Osteoblast (primary cell): Measurements from ENCODE around the gene RHBDD3. TPM values are rescaled to one million over a fixed set of nuclear protein-coding genes. Genes with fewer than 3 reads are reported as not detected.
A peak's percentile ranks its signal among the peaks of the same experiment; 100 is the strongest.

Source experiments
- DNase-seq: peaks from one replicate; pipeline ENCODE4 v3.0.0; 2011; ENCODE audit warnings: low spot score, mixed read lengths; ENCODE audit not compliant: insufficient read length; ENCODE audit errors: missing footprints
- H2AFZ ChIP-seq: 2 replicates; pipeline ENCODE4 v1.6.0; 2011; ENCODE audit warnings: mild to moderate bottlenecking, low read length
- H3K27ac ChIP-seq: 2 replicates; pipeline ENCODE4 v1.5.1; 2011; ENCODE audit warnings: mild to moderate bottlenecking, low read depth, low read length, moderate library complexity
- H3K27me3 ChIP-seq: 2 replicates; pipeline ENCODE4 v1.6.0; 2012; ENCODE audit warnings: mild to moderate bottlenecking, control low read depth, inconsistent platforms, low read length, moderate library complexity; ENCODE audit not compliant: insufficient read depth
- H3K36me3 ChIP-seq: 2 replicates; pipeline ENCODE4 v1.5.1; 2011; ENCODE audit warnings: mild to moderate bottlenecking, low read length, control low read depth, moderate library complexity; ENCODE audit not compliant: insufficient read depth
- H3K4me1 ChIP-seq: 2 replicates; pipeline ENCODE4 v1.5.1; 2011; ENCODE audit warnings: mild to moderate bottlenecking, low read length, control low read depth, moderate library complexity; ENCODE audit not compliant: insufficient read depth
- H3K4me2 ChIP-seq: 2 replicates; pipeline ENCODE4 v1.6.0; 2011; ENCODE audit warnings: mild to moderate bottlenecking, low read length; ENCODE audit not compliant: insufficient read depth
- H3K4me3 ChIP-seq: fragments of 200-600 bp; sonication (generic); 3 replicates; pipeline ENCODE4 v1.5.1; 2012; ENCODE audit warnings: mild to moderate bottlenecking, low read length, inconsistent platforms; ENCODE audit not compliant: insufficient read depth
- H3K79me2 ChIP-seq: 2 replicates; pipeline ENCODE4 v1.6.0; 2012; ENCODE audit warnings: mild to moderate bottlenecking, low read length, control low read depth, inconsistent platforms; ENCODE audit not compliant: insufficient read depth
- H3K9me3 ChIP-seq: 2 replicates; pipeline ENCODE4 v1.5.1; 2011; ENCODE audit warnings: low read depth, low read length, control low read depth
- H4K20me1 ChIP-seq: 2 replicates; pipeline ENCODE4 v1.6.0; 2012; ENCODE audit warnings: mild to moderate bottlenecking, low read length, control low read depth; ENCODE audit not compliant: insufficient read depth
- total RNA-seq: library from RNA; depleted of rRNA; stranded (reverse); fragments of >200 nt; gene quantifications from 2 replicates; pipeline ENCODE4 v1.2.3, GENCODE V29; 2012
- TF ChIP-seq, protein P1 (sequence below): IDR thresholded peaks from 2 replicates; pipeline ENCODE4 v1.5.1; 2011; ENCODE audit warnings: mild to moderate bottlenecking, low read depth, low read length, moderate library complexity; ENCODE audit errors: extremely low read depth

The RHBDD3 gene
- total RNA-seq, 1 donor, result 25.0 TPM

GRCh38 chr22:29299136-29299900 lies 31.5 kb upstream of the RHBDD3 start:
- Histone ChIP-seq H3K9me3 (no peaks in the 10 kb centered on the region), H3K4me3 (no peak overlapping the region), H3K27me3 (no peaks in the 10 kb centered on the region), H3K36me3 (peaks cover 66% of the 10 kb centered on the region), H3K4me1 (no peaks in the 10 kb centered on the region), H3K27ac (no peak overlapping the region), H4K20me1 (peaks cover 37% of the 10 kb centered on the region), H2AFZ (no peak overlapping the region), H3K79me2 (peaks cover 3% of the 10 kb centered on the region), H3K4me2 (no peak overlapping the region)
- peak; percentile 23 for DNase-seq
- TF ChIP-seq, protein P1, sequence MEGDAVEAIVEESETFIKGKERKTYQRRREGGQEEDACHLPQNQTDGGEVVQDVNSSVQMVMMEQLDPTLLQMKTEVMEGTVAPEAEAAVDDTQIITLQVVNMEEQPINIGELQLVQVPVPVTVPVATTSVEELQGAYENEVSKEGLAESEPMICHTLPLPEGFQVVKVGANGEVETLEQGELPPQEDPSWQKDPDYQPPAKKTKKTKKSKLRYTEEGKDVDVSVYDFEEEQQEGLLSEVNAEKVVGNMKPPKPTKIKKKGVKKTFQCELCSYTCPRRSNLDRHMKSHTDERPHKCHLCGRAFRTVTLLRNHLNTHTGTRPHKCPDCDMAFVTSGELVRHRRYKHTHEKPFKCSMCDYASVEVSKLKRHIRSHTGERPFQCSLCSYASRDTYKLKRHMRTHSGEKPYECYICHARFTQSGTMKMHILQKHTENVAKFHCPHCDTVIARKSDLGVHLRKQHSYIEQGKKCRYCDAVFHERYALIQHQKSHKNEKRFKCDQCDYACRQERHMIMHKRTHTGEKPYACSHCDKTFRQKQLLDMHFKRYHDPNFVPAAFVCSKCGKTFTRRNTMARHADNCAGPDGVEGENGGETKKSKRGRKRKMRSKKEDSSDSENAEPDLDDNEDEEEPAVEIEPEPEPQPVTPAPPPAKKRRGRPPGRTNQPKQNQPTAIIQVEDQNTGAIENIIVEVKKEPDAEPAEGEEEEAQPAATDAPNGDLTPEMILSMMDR, result no peak

GRCh38 chr22:29298641-29299040 lies 30.9 kb upstream of the RHBDD3 start:
- Histone ChIP-seq H3K4me2 (no peak overlapping the region), H3K79me2 (peaks cover 3% of the 10 kb centered on the region), H3K9me3 (no peaks in the 10 kb centered on the region), H3K27me3 (no peaks in the 10 kb centered on the region), H3K27ac (no peak overlapping the region), H3K36me3 (peaks cover 72% of the 10 kb centered on the region), H3K4me3 (no peak overlapping the region), H4K20me1 (peaks cover 37% of the 10 kb centered on the region), H3K4me1 (no peaks in the 10 kb centered on the region), H2AFZ (no peak overlapping the region)
- TF ChIP-seq, protein P1, result no peak
- DNase-seq, result no peak

- Histone ChIP-seq H3K4me1 (no peaks in the 10 kb centered on the region), H4K20me1 (peaks cover 19% of the 10 kb centered on the region), H3K27ac (no peak overlapping the region), H3K27me3 (no peaks in the 10 kb centered on the region), H3K4me2 (no peak overlapping the region), H3K4me3 (no peak overlapping the region), H3K36me3 (peaks cover 98% of the 10 kb centered on the region), H3K9me3 (no peaks in the 10 kb centered on the region), H3K79me2 (peaks cover 50% of the 10 kb centered on the region), H2AFZ (no peak overlapping the region)
- DNase-seq, result no peak
- TF ChIP-seq, protein P1, result no peak
Measured at GRCh38 chr22:29292379-29292778, 24.6 kb upstream of the RHBDD3 start.

DNA sequence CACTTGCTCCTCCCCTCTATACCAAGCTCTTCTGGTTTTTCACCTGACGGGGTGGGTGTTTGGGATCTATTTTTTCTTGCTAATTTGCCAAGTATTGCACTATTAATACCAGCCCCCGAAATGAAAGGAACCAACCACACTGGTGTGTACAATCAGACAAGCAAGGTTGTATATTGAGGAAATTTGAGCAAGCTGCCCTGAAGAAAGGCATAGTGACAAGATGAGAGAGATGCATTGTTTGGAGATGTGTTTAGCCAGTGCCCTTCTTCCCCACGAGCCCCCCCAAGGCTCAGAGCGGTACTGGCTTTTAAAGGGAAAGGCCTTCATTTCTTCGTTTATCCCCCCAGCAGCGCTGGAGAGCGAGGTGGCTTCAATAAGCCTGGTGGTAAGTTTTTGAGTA lies 23.4 kb upstream of the RHBDD3 start:
- no peak overlapping the region for H3K27ac ChIP-seq
- no peak overlapping the region for H2AFZ ChIP-seq
- peaks cover 58% of the 10 kb centered on the region for H3K79me2 ChIP-seq
- TF ChIP-seq, protein P1, result no peak
- peaks cover 97% of the 10 kb centered on the region for H3K36me3 ChIP-seq
- H3K4me2 ChIP-seq, result no peak overlapping the region
- H3K4me3 ChIP-seq, result no peak overlapping the region
- no peaks in the 10 kb centered on the region for H3K9me3 ChIP-seq
- no peaks in the 10 kb centered on the region for H3K27me3 ChIP-seq
- no peaks in the 10 kb centered on the region for H3K4me1 ChIP-seq
- DNase-seq, result peak; percentile 18
- peaks cover 10% of the 10 kb centered on the region for H4K20me1 ChIP-seq
